Stimulated activated CD8-positive, alpha-beta memory T cell treated with anti-CD3 and anti-CD28 coated beads, Interleukin-7, amount 100 ng/mL, for 24 hours (primary cell): ENCODE results near the gene SLC13A5.
"Not testable (repeated sequence)": the region's sequence is repeated elsewhere in the genome, so short reads cannot be mapped to it uniquely, and the experiment has no call there.

ENCODE experiments used
- DNase-seq: peaks from one replicate; pipeline ENCODE4 v3.0.0-alpha.2; 2020; ENCODE audit warnings: low read depth

Gene SLC13A5

GRCh38 chr17:6711081-6711674 lies 2.0 kb downstream of the SLC13A5 start:
- no peak for DNase-seq

- no peak for DNase-seq
Measured at GRCh38 chr17:6710317-6710716, 2.9 kb downstream of the SLC13A5 start.

GRCh38 chr17:6708357-6708961 lies 4.7 kb downstream of the SLC13A5 start:
- no peak for DNase-seq

- no peak for DNase-seq
Measured at GRCh38 chr17:6706996-6707395, 6.2 kb downstream of the SLC13A5 start.

- DNase-seq: no peak
Measured at GRCh38 chr17:6706499-6706898, 6.7 kb downstream of the SLC13A5 start.

- no peak for DNase-seq
Measured at GRCh38 chr17:6704470-6705052, 8.6 kb downstream of the SLC13A5 start.

- no peak for DNase-seq
Measured at GRCh38 chr17:6703751-6704150, 9.4 kb downstream of the SLC13A5 start.

- no peak for DNase-seq
Measured at GRCh38 chr17:6702567-6703215, 10.5 kb downstream of the SLC13A5 start.

GRCh38 chr17:6701719-6702118 lies 11.4 kb downstream of the SLC13A5 start:
- DNase-seq: peak; percentile 18

- no peak for DNase-seq
Measured at GRCh38 chr17:6700948-6701307, 12.2 kb downstream of the SLC13A5 start.

- DNase-seq: no peak
Measured at GRCh38 chr17:6699997-6700947, 12.9 kb downstream of the SLC13A5 start.

- no peak for DNase-seq
Measured at GRCh38 chr17:6698004-6698403, 15.2 kb downstream of the SLC13A5 start.

- no peak for DNase-seq
Measured at GRCh38 chr17:6696906-6697305, 16.3 kb downstream of the SLC13A5 start.

GRCh38 chr17:6695565-6695964 lies 17.6 kb downstream of the SLC13A5 start:
- DNase-seq: no peak

- no peak for DNase-seq
Measured at GRCh38 chr17:6695051-6695450, 18.1 kb downstream of the SLC13A5 start.

- not testable (repeated sequence) for DNase-seq
Measured at GRCh38 chr17:6691958-6692357, 21.2 kb downstream of the SLC13A5 start.

- DNase-seq: no peak
Measured at GRCh38 chr17:6691546-6691945, 21.6 kb downstream of the SLC13A5 start.

- DNase-seq: no peak
Measured at GRCh38 chr17:6690641-6691040, 22.5 kb downstream of the SLC13A5 start.

- no peak for DNase-seq
Measured at GRCh38 chr17:6688944-6689343, 24.2 kb downstream of the SLC13A5 start.

GRCh38 chr17:6686026-6686425 lies 27.1 kb downstream of the SLC13A5 start:
- no peak for DNase-seq

- no peak for DNase-seq
Measured at GRCh38 chr17:6684881-6685767, 28.0 kb downstream of the SLC13A5 start.
